Stimulated activated CD4-positive, alpha-beta T cell treated with anti-CD3 and anti-CD28 coated beads, Interleukin-12 subunit alpha, Interleukin-12 subunit beta, amount 100 ng/mL, for 48 hours (primary cell): ENCODE measurements around the gene ATP1B2.
"Not testable (repeated sequence)": the region's sequence is repeated elsewhere in the genome, so short reads cannot be mapped to it uniquely, and the experiment has no call there.

Experiments used
- DNase-seq, 3 donors: peaks; one replicate each; pipeline ENCODE4 v3.0.0-alpha.2; 2020; ENCODE audit warnings: low read depth in 2 of 3, low spot score in 1 of 3

Gene ATP1B2

GRCh38 chr17:7650509-7651096, at the start of gene ATP1B2:
TSS of gene ATP1B2 (plus strand) at chr17:7650926. CDS start at chr17:7651519, 593 bp downstream.
- peak; percentile 37 to 58 (median 46) for DNase-seq

GRCh38 chr17:7606280-7606679, 44.4 kb upstream of the ATP1B2 start:
- DNase-seq = no peak

GRCh38 chr17:7610641-7611040, 40.1 kb upstream of the ATP1B2 start:
- no peak for DNase-seq

- no peak for DNase-seq
Measured at GRCh38 chr17:7611635-7612293, 39.0 kb upstream of the ATP1B2 start.

- no peak for DNase-seq
Measured at GRCh38 chr17:7612294-7612640, 38.5 kb upstream of the ATP1B2 start.

GRCh38 chr17:7613769-7614424, 36.8 kb upstream of the ATP1B2 start:
- no peak for DNase-seq

GRCh38 chr17:7614425-7615264, 36.1 kb upstream of the ATP1B2 start, which contains the start of gene FXR2:
TSS of gene FXR2 (minus strand) at chr17:7614897. CDS start at chr17:7614532, 365 bp downstream.
- DNase-seq = peak; percentile 98 to 100 (median 99)

- no peak for DNase-seq
Measured at GRCh38 chr17:7615265-7615747, 35.4 kb upstream of the ATP1B2 start.

- no peak for DNase-seq
Measured at GRCh38 chr17:7618608-7619007, 32.1 kb upstream of the ATP1B2 start.

- DNase-seq = no peak
Measured at GRCh38 chr17:7620835-7621234, 29.9 kb upstream of the ATP1B2 start.

- no peak for DNase-seq
Measured at GRCh38 chr17:7623661-7624060, 27.1 kb upstream of the ATP1B2 start.

GRCh38 chr17:7625749-7626148, 25.0 kb upstream of the ATP1B2 start:
- DNase-seq = not testable (repeated sequence)

GRCh38 chr17:7626307-7626706, 24.4 kb upstream of the ATP1B2 start:
- DNase-seq = no peak

- no peak for DNase-seq
Measured at GRCh38 chr17:7626956-7627249, 23.8 kb upstream of the ATP1B2 start.

- DNase-seq = peak; percentile 68 to 78 (median 76)
Measured at GRCh38 chr17:7627250-7628121, 23.2 kb upstream of the ATP1B2 start, which contains the start of gene SAT2. TSS of gene SAT2 (minus strand) at chr17:7627821. CDS start at chr17:7627635, 186 bp downstream.

- no peak for DNase-seq
Measured at GRCh38 chr17:7629939-7630571, 20.7 kb upstream of the ATP1B2 start, which contains the start of gene SHBG. TSS of gene SHBG (plus strand) at chr17:7630135. CDS start at chr17:7630173, 38 bp downstream.

- DNase-seq = no peak
Measured at GRCh38 chr17:7631398-7632380, 19.0 kb upstream of the ATP1B2 start.

- DNase-seq = no peak
Measured at GRCh38 chr17:7632492-7632894, 18.2 kb upstream of the ATP1B2 start.

- no peak for DNase-seq
Measured at GRCh38 chr17:7633093-7633492, 17.6 kb upstream of the ATP1B2 start.
